OCI-M1 (cell line): ENCODE results near the gene PRR5L.

ENCODE experiments used
- DNase-seq: peaks from one replicate; lab custom pipeline; 2025; lab: John Stamatoyannopoulos, UW

PRR5L gene

DNA sequence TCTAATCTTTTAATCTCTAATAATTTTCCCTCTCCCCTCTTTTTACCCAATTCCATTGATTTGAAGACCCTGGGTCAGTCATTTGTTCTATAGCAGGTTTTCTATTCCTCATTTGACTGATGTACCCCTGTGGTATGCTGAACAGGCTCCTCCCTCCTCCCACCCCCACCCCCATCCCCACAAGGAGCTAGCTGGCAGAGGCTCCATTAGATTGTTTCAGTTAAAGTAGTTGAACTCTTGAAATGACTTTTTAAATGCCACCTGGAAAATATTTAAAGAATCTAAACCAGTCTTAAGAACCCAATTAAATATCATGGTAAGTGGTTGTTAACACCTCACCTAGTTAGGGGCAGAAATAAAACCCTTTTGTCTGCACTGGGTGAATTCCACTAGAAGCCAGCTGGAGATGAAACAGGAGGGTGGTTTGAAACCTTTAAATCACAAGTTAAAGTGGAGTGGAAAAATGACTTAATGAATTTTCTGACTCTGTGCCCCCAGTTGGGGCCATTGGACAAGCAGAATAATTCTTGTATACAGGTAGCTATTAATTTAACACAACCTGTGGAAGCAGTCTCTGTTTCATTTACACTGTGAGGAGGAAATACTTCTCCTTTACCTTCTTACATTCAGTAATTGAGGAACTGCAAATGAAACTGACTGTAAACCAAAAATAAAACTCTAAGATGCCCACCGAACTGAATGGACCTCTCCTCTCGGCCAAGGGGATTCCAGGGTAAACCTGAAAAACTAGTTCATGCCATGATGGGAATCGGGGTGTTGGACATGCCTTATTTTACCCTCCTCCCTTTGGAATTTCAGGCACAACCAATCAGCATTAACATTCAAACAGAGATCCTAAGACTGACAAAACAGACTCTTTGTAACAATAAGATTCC, 30.7 kb downstream of the PRR5L start:
- no peak for DNase-seq

DNA sequence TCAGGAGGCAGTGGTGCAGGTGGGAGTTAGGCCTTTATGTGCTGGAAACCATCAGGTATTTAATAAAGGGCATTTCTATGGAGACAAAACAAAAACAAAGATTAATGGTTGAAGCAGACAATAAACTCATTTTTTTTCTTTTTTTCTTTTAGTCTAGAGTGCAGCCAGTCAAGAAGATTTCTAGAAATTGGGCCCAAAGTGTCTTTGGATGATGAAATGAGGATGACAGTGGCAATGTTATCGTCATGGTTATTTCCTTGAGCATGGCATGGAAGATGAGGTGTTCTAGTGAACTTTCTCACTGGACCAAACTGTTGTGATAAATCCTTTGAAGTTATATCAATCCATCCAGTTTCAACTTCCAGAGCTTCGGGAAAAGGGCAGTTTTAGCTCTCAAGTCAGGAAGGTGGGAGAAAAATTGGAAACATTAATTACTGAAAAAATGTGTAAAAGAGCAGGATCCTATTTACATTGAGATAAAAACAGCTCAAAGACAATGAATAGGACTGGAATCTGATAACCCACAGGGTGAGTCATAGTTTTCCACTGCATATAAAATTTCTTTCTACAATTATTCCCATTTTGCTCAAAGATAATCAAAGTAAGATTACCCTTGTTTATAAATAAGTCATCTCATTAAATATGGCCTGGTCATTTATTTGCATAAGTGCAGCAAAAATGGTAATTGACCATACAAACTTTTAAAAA, 33.0 kb downstream of the PRR5L start:
- no peak for DNase-seq

DNA sequence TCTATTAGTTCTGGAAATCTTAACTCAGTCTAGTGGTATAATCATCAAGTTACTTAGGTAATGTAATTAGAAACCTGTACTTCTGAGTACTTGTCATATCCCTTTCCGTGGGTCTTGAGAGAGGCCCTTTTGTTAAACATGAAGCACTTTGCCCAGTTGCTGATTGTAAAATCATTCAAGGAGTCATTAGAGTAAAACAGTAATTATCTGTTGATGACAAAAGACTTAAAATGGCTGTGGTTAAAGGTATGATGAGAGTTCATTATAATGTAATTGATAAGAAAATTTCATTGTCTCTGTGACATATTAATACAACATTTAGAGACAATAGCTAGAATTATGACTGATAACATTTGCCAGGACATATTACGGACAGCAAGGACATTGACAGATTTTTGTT, 34.3 kb downstream of the PRR5L start:
- no peak for DNase-seq

GRCh38 chr11:36333468-36333867, 37.4 kb downstream of the PRR5L start:
- no peak for DNase-seq

GRCh38 chr11:36333897-36334296, 37.8 kb downstream of the PRR5L start:
- DNase-seq = peak; percentile 5

DNA sequence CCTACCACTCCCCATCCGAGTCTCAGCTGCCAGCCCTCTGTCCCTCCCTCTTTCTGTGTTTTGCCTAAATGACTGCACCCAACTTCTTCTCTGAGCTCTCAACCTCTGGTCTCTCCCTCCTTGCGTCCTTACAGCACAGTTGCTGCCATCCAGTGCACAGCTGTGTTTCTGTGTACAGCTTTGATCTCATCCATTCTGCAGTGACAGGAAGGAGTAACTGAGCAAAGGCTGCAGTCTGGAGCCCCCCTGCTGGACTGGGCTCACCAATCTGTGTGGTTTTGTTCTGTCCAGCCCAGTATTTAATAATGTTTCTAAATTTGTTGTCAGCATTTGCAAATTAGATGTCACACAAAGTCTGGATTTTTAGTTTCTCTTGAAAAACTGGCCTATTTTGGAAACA, 43.8 kb downstream of the PRR5L start:
- no peak for DNase-seq

DNA sequence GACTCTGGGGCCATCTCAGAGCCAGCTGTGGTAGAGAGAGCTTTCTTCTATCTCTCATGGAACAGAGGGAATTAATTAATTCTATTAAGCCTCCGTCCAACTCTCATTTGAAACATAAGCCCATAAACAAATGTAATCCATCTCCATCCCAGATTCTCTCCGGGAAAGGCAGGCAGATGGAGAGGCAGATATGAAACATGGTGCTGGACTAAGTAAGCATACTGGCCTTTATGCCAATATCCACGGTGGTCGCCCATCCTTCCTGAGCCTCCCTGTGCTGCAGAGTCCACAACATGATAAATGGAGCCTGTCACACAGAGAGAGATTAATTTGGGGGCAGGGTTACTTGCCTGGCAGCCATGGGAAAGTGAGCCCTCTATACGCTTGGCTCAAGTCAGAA, 44.8 kb downstream of the PRR5L start:
- DNase-seq = no peak

DNA sequence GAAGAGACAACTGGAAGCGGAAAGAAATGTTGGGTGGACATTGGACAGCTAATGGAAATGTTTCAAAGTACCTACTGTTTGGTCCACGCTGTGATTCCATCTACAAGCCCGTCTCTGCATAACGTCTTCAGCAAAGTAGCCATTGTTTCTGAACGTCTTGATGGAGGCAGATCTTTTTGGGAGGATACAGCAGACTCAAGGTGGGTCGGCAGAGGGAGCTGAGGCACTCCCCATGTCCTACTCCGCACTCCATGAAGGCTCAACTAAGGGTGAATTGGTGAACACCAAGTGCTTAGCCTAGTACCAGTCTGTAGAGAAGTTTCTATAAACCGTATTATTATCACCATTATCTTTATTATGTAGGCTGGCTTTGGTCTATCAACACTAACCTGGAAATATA, 45.8 kb downstream of the PRR5L start:
- DNase-seq = peak; percentile 9

DNA sequence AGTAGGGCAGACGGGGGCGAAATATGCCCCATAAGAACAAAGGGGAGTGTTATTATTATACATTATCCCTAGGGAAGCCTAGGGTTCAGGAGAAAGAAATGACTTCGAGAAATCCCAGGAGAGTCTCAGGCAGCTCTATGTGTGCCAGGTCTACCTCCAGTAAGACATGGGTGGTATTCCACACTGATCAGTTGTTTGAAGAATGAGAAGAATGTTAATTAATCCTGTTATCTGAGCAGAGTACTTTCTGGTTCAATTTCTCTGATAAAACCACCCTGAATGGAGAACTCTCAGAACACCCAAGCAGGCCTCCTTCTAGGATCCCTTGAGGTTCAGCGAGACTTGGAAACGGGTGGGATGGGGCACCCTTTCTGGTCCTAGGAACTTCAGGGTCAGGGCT, 46.2 kb downstream of the PRR5L start:
- no peak for DNase-seq

DNA sequence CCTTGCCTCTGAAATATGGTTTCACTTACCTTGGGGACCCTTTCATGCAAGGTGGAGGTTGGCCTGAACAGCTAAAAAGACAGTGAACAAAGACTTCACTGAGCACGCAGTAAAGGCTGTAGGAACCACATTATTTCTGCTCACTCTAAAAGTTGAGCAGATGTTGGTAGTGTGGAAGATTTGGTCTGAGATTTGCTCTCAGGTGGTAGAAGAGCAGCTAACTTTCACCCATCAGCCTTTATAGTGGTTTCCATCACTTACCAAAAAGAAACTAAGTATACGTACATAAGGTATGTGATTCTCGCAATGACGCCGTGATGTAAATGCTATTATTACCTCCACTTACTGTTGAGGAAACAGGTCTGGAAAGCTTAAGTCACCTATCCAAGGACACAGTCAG, 47.3 kb downstream of the PRR5L start:
- DNase-seq = no peak

- no peak for DNase-seq
Observed at GRCh38 chr11:36345084-36345511, 49.0 kb downstream of the PRR5L start.

DNA sequence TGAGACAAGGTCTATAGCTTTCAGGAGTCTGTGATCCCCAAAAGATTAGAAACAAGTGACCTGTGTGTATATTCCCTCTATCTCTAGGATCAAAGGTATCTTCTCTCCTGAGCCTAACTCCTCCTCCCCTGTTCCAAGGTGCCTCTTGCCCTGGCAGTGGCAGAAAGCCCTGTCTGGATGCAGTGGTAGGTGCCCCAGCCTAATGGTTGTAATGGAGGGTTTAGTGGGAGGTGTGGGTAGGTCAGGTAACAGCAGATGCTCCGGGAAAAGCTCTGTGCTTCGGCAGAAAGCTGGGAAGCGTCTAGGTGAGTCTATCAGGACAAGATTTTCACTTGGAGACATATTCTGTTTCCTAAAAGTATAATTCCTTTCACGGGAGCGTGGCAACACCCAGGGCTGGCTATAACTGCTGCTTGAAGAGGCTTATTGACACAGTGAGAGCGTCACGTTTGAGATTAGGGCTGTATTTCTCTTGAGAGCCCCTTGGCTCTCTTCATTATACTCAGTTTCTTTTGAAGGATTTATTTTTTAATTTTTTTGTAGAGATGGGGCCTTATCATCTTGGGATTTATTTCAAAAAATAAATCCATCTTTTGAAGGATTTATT, 49.5 kb downstream of the PRR5L start:
- no peak for DNase-seq

DNA sequence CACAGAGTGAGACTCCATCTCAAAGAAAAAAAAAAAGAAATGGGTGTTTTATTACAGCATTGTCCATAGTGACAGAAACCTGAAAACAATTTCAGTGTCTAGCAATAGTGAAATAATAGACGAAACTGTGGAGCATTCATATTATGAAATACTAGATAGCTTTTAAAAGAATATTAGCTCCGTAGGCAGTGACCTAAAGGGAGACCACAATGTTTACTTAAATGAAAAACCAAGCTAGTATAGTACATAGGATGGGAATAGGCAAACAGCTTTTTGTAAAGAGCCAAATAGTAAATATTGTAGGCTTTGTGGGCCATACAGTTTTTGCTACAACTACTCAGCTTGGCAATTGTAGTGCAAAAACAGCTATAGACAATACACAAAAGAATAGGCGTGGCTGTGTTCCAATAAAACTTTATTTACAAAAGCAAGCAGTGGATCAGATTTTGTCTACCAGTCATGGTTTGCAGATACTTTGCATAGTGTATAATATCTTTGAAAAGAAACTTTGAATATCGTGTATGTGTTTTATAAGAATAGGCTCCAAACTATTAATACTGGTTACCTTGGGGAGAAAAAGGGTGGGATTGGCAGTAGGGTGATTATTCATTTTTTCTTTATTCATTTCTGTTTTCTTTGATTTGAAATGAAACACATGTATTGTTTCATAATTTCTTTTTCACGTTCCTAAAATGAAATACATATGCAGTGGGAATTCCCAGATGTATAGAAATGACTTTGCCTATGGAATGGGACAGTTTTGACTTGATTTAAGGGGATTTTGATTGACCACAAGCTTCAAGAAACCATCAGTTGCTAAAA, 50.7 kb downstream of the PRR5L start:
- DNase-seq = no peak

DNA sequence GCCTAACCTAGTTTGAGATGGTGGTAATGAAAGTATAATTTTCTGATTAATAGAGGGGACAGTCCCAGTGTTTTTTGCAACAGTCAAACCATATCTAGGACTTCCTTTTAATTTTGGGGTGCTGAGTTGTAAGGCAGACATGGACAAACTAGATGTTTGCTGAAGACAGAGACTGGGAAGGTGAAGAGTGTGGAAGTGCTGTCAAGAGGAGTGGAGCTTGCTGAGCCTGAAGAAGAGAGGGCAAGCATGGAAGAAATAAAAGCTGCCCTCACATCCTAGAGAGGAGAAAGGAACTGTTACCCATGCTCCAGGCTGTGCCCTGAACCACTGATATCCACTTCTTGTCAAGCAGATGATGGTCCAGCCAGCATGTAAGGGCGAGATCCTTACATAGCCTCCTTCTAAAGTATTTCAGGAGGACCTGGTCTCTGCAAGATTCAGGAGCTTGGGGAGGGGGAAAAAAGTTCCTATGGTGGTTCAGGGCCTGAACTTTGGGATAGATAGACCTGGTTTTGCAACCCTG, 51.4 kb downstream of the PRR5L start:
- DNase-seq = no peak

GRCh38 chr11:36349351-36350136, 53.5 kb downstream of the PRR5L start:
- no peak for DNase-seq

DNA sequence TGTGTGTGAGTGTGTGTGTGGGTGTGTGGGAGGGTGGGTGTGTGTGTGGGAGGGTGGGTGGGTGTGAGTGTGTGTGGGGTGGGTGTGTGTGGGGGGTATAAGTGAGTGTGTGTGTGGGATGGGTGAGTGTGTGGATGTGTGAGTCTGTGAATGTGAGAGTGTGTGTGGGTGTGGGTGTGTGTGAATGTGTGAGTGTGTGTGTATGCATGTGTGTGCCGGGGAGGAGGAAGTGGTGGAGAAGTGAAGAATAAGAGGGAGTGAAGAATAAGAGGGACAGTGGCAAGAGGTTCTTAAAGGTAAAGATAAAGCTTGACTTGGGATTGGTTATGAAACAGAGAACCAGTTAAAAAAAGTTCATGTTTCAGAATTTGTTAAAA, 54.0 kb downstream of the PRR5L start:
- DNase-seq = no peak

- no peak for DNase-seq
Observed at GRCh38 chr11:36352922-36353321, 56.8 kb downstream of the PRR5L start.

DNA sequence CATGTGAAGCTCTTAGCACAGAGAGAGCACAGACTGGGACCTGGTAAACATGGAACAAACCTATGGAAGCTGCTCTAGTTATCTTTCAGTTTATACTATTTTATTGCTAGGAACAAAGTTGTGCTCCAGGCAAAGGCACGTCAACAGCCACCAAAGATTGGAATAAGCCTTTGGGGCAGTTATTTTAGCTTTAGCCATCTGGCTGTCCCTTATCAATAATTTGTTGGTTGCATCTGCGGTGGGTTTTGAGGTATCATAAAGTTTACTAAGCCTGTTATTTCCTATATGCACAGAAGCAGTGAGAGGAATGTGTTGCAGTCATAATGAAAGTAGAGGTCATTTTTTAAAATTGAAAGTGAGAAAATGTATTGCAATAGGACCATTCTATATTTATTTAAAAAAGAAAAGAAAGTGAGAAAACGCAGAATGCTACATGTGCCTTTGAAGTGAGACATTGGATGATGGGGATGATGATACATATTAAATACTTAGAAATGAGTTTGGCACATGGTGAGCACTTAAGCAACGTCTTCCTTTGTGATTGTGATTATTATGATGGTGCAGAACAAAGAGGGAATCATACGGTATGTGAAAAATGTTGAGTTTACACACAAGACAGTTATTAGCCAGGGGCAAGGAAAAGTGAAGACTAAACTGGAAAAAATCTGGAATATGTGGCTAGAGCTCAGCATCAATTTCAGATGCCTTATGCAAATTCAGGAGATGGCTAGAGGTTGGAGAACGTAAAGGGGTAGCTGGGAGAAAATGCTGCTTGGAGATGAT, 58.3 kb downstream of the PRR5L start:
- DNase-seq = no peak

DNA sequence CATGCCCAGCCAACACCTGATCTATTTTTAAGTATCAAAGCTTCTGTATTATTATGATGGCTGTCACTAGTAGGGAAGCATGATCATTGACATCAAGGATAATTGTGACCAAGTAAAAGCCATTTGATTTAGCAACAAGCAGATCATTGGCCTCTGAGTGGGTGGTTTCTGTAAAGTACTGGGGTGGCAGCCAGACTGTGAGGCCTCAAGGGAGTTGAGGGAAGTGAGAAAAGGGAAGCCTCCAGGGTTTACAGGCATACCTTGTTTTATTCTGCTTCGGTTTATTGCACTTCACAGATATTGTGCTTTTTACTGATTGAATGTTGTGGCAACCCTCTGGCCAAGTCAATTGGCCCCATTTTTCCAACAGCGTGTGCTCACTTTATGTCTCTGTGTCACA, 60.1 kb downstream of the PRR5L start:
- no peak for DNase-seq

DNA sequence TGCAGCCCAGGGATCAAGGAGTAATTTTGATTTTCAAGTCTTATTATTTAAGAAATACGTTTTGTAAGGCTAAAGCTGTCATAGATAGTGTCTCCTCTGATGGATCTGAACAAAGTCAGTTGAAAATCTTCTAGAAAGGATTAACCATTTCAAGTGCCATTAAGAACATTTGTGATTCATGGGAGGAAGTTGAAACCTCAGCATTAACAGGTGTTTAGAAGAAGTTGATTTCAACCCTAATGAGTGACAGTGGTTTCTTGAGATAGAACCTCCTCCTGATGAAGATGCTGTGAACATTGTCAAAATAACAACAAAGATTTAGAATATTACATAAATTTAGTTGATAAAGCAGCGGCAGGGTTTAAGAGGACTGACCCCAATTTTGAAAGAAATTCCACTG, 61.7 kb downstream of the PRR5L start:
- no peak for DNase-seq
